ENCODE measurements around the gene KRTAP10-9.
"Not testable (repeated sequence)": the region's sequence is repeated elsewhere in the genome, so short reads cannot be mapped to it uniquely, and the experiment has no call there.

Gene KRTAP10-9

GRCh38 chr21:44615466-44615865 is 11.4 kb upstream of the KRTAP10-9 start:
- no peak for DNase-seq (ENCODE audit: low read depth in 2 of 2)

GRCh38 chr21:44615911-44616590 is 10.8 kb upstream of the KRTAP10-9 start:
- no peak for DNase-seq (ENCODE audit: low read depth in 2 of 2)

DNA sequence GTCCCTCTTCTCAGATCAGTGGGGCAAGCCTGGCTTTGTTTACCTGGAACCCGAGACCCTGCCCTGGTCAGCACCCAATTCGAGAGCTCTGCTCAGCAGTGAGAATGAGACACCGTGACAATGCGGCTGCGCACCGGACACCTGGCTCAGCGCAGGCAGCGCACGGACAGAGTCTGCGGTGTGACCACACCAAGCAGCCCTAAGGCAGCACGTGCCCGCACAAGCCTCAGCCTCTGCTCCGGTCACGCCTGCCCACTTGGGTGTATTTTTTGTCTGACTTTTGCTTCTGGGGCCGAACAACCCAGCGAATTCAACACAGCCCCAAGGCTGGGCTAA is 10.3 kb upstream of the KRTAP10-9 start:
- no peak for DNase-seq (ENCODE audit: low read depth in 2 of 2)

- DNase-seq (ENCODE audit: low read depth in 2 of 2): no peak
Observed at GRCh38 chr21:44617071-44617501, 9.8 kb upstream of the KRTAP10-9 start.

GRCh38 chr21:44618504-44618903 is 8.4 kb upstream of the KRTAP10-9 start:
- no peak for DNase-seq (ENCODE audit: low read depth in 2 of 2)

- DNase-seq (ENCODE audit: low read depth in 2 of 2): peak; percentile 22 to 30
Observed at GRCh38 chr21:44618909-44619308, 8.0 kb upstream of the KRTAP10-9 start.

DNA sequence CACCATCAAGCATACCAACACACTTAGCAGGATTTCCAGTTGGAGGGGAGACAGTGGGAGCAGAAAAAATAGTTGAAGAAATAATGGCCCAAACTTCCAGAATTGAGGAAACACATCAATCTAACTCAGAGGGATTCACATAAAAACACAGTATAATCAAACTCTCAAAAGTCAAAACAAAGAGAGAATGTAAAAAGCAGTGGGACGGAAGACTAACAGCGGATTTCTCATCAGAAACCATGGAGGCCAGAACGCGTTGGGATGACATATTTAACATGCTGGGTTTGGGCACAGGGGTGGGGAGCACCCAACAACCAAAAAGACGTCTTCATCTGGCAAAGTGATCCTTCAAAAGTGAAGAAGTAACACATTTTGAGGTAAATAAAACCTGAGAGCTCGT is 7.0 kb upstream of the KRTAP10-9 start:
- DNase-seq (ENCODE audit: low read depth in 2 of 2): no peak

DNA sequence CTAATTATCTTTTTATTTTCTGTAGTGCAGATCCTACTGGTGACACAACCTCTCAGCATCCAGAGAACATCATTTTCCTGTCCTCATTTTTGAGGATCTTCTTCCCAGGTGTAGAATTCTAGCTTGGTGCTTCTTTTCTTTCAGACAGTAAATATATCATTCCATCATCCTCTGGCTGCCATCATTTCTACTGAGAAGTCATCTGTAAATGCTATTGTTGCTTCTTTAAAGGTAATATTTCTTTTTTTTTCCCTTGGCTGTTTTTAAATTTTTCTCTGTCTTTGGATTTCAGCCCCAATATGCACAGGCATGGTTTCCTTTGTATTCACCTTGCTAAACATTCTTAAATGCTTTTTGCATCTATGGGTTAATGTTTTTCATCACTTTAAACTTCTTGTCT is 3.3 kb upstream of the KRTAP10-9 start:
- DNase-seq (ENCODE audit: low read depth in 2 of 2): no peak

- DNase-seq (ENCODE audit: low read depth in 2 of 2): no peak
Observed at GRCh38 chr21:44625756-44626155, 1.1 kb upstream of the KRTAP10-9 start.

DNA sequence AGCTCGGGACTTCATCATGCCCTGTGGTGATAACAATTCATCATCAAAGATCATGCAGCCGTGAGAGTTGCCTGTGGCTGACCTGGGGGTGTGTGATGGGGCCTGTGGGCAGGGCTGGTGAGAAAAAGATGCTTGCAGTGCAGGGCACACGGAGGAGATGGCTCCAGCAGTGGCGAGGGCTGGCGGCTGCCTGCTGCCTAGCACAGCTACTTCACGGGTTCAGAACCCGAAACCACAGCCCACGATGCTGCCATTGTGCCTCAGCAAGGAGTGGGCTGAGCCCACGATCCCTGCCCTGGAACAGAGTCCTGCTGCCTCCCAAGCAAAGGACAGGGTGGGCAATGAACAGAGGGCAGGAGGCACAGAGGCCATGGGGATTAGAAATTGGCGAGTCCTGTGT is 631 bp upstream of the KRTAP10-9 start:
- DNase-seq (ENCODE audit: low read depth in 2 of 2): no peak

DNA sequence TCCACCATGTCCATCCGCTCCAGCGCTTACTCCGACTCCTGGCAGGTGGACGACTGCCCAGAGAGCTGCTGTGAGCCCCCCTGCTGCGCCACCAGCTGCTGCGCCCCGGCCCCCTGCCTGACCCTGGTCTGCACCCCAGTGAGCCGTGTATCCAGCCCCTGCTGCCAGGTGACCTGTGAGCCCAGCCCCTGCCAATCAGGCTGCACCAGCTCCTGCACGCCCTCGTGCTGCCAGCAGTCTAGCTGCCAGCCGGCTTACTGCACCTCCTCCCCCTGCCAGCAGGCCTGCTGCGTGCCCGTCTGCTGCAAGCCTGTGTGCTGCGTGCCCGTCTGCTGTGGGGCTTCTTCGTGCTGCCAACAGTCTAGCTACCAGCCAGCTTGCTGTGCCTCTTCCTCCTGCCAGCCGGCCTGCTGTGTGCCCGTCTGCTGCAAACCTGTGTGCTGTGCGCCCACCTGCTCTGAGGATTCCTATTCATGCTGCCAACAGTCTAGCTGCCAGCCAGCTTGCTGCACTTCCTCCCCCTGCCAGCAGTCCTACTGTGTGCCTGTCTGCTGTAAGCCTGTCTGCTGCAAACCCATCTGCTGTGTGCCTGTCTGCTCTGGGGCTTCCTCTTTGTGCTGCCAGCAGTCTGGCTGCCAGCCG is 409 bp downstream of the KRTAP10-9 start:
- not testable (repeated sequence) for DNase-seq (ENCODE audit: low read depth in 2 of 2)

- not testable (repeated sequence) for DNase-seq (ENCODE audit: low read depth in 2 of 2)
Observed at GRCh38 chr21:44627831-44628233, 939 bp downstream of the KRTAP10-9 start.

DNA sequence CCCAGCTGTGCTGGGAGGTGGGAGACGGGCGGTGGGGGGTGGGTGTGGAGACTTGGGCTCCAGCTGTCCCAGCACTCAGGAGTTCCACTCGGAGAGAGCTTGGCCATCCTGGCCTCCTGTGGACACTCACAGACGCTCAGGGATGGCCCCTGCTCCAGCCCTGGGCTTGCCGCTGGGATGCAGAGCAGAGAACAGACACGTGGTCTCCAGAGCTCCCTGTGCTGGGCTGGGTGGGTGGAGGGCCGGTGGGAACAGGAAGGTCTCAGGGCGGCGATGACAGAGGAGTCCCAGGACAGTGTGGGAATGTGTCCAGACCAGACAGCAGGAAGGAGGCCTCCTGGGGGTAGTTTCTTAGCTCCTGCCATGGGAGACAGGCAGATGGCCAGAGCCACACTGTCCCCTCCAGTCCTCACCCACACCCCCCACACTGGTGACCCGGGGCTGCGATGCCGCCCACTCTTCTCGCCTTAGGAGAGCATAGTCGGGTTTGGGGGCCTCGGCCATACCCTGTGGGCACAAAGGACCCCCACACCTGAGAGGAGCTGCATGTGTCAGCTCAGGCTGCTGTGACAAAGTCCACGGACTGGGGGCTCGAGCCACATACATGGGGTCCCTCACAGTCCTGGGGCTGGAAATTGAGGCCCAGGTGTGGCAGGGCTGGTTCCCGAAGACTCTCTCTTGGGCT is 2.0 kb downstream of the KRTAP10-9 start:
- DNase-seq (ENCODE audit: low read depth in 2 of 2): no peak

DNA sequence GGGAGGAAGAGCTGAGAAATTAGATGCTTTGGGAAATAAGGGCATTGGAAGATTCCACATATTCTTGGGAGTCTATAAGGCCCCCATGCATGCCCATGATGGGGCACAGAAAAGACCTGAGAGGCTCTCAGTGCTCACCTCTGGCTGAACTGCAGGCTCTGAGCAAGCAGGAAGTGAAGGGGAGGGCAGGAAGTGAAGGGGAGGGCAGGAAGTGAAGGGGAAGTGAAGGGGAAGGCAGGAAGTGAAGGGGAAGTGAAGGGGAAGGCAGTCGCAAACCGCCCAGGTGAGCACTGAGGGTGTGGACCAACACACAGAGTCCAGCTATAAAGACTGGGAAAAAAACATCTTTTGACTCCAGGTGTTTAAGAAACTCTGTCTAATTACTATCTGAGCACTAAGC is 3.5 kb downstream of the KRTAP10-9 start:
- DNase-seq (ENCODE audit: low read depth in 2 of 2): no peak

GRCh38 chr21:44632067-44632466 is 5.2 kb downstream of the KRTAP10-9 start:
- no peak for DNase-seq (ENCODE audit: low read depth in 2 of 2)

DNA sequence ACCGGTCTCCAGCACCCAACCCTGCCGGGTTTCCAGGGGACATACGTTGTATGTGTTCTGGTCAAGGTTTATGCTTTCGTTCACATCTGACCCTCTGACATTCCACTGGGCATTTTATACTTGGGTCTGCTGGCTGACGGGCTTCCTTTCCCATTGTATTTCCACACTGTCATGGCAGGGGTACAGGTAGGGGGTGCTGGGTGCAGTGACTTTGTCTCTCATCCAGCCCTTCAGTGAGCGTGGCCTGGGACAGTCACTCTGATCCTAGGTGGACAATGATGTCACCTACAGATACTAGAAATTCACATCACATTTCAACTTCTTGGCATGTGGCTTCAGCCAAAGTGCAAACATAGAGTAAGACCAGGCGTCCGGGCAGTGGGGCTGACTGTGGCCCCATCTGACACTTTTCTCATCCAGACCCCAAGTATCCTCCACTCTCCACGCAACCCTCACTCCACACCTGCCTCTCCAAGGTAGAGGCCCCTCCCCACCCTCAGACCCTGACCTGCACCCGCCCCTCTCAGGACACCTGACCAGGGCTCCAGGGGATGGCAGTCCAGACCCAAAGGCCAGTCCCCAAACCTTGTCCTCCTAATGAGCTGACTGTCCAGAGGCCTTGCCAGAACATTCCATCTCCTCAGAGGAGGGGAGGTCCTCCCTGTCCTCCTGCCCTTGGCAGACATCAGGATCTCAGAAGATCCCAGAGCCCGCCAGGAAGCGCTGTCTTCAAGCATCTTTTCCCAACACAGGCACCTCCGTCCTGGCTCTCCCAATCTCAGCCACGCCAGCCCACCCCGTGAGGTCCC is 9.5 kb downstream of the KRTAP10-9 start:
- no peak for DNase-seq (ENCODE audit: low read depth in 2 of 2)

- DNase-seq (ENCODE audit: low read depth in 2 of 2): no peak
Observed at GRCh38 chr21:44637018-44637850, 10.3 kb downstream of the KRTAP10-9 start, which contains the start of gene KRTAP10-10. Gene KRTAP10-10 (plus strand): TSS chr21:44637356. CDS start chr21:44637418, 62 bp downstream.

GRCh38 chr21:44637851-44638348 is 11.0 kb downstream of the KRTAP10-9 start:
- not testable (repeated sequence) for DNase-seq (ENCODE audit: low read depth in 2 of 2)

DNA sequence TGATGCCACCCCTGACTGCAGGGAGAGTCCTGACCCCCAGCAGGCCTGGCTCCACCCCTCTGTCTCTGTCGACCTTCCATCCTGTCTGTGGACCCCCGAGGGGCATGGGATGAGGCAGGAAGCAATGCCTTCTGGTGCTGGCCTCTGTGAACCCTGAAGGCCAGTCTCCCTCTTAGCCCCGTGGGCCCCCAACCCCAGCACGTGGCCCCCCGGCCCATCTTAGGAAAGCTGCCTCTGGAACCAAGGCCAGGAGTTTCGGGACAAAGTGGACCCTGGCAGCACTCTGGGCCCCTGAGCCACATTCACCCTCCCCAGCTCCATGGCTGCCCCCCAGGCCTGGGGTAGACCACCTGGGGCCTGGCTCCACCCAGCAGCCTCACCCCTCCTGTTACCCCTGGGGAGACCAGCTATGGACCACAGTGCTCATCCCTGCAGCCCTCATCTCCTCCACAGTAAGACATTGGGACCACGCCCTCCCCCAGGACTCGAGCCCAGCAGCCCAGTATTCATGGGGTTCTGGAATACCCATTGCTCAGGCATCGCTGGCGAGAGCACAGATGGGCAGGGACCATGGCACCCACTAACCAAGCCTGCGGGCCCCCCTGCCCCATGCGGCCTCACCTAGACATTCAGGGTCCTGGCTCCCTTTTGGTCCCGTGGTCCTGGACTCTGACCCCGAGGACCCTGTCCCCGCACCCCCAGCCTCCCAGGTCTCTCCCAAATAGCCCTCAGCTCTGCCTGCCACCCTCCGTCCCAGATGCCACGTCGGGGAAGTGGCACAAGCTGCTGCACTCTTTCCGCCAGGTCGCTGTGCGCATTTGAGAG is 11.8 kb downstream of the KRTAP10-9 start:
- DNase-seq (ENCODE audit: low read depth in 2 of 2): not testable (repeated sequence)

- no peak for DNase-seq (ENCODE audit: low read depth in 2 of 2)
Observed at GRCh38 chr21:44639331-44639655, 12.4 kb downstream of the KRTAP10-9 start.
